NCI-H1092 (cell line): ENCODE measurements around the gene ARID4B.
"Not testable (repeated sequence)": the region's sequence is repeated elsewhere in the genome, so short reads cannot be mapped to it uniquely, and the experiment has no call there.

ENCODE experiments used
- DNase-seq: peaks from one replicate; lab custom pipeline; 2025; lab: John Stamatoyannopoulos, UW

Gene ARID4B

GRCh38 chr1:235298758-235299157 lies 29.2 kb downstream of the ARID4B start:
- DNase-seq = no peak

- DNase-seq = no peak
These were observed 30.4 kb downstream of the ARID4B start for GRCh38 chr1:235297579-235297978.

- no peak for DNase-seq
These were observed 31.2 kb downstream of the ARID4B start for GRCh38 chr1:235296729-235297128.

GRCh38 chr1:235295902-235296350 lies 32.1 kb downstream of the ARID4B start:
- no peak for DNase-seq

- no peak for DNase-seq
These were observed 34.5 kb downstream of the ARID4B start for GRCh38 chr1:235293322-235293942.

- DNase-seq = no peak
These were observed 35.2 kb downstream of the ARID4B start for GRCh38 chr1:235292790-235293189.

- DNase-seq = no peak
These were observed 36.3 kb downstream of the ARID4B start for GRCh38 chr1:235291599-235292091.

GRCh38 chr1:235290740-235291502 lies 37.1 kb downstream of the ARID4B start:
- no peak for DNase-seq

GRCh38 chr1:235289859-235290739 lies 37.9 kb downstream of the ARID4B start:
- no peak for DNase-seq

- DNase-seq = no peak
These were observed 40.6 kb downstream of the ARID4B start for GRCh38 chr1:235287208-235287882.

- DNase-seq = no peak
These were observed 41.3 kb downstream of the ARID4B start for GRCh38 chr1:235286667-235287066.

- no peak for DNase-seq
These were observed 43.7 kb downstream of the ARID4B start for GRCh38 chr1:235284231-235284769.

GRCh38 chr1:235283636-235284035 lies 44.3 kb downstream of the ARID4B start:
- DNase-seq = not testable (repeated sequence)

GRCh38 chr1:235280467-235280866 lies 47.5 kb downstream of the ARID4B start:
- no peak for DNase-seq

- no peak for DNase-seq
These were observed 48.3 kb downstream of the ARID4B start for GRCh38 chr1:235279694-235280093.

GRCh38 chr1:235278915-235279292 lies 49.1 kb downstream of the ARID4B start:
- DNase-seq = no peak

- no peak for DNase-seq
These were observed 49.6 kb downstream of the ARID4B start for GRCh38 chr1:235278233-235278914.

- no peak for DNase-seq
These were observed 50.3 kb downstream of the ARID4B start for GRCh38 chr1:235277709-235278108.

- no peak for DNase-seq
These were observed 52.1 kb downstream of the ARID4B start for GRCh38 chr1:235275836-235276235.

- DNase-seq = no peak
These were observed 52.8 kb downstream of the ARID4B start for GRCh38 chr1:235275223-235275622.

- DNase-seq = no peak
These were observed 55.1 kb downstream of the ARID4B start for GRCh38 chr1:235272851-235273250.
